ENCODE measurements around the gene NUP43. TPM values are rescaled to one million over a fixed set of nuclear protein-coding genes. Genes with fewer than 3 reads are reported as not detected.

The NUP43 gene
- total RNA-seq, 1 donor from 2014 or later = 39.7 TPM

GRCh38 chr6:149777624-149778023 lies 31.3 kb upstream of the NUP43 start:
- Histone ChIP-seq H3K79me2 (ENCODE audit: insufficient read depth, low read length) (peaks cover 17% of the 10 kb centered on the region), H4K20me1 (ENCODE audit: insufficient read depth, low read length) (peaks cover 7% of the 10 kb centered on the region), H3K27me3 (ENCODE audit: insufficient read depth, low read length) (no peaks in the 10 kb centered on the region), H3K9ac (ENCODE audit: low read length) (no peak overlapping the region), H3K4me2 (ENCODE audit: low read length) (no peak overlapping the region), H3K4me3 (ENCODE audit: insufficient read depth, low read depth, low read length) (no peak overlapping the region), H3K4me1 (ENCODE audit: insufficient read depth, low read length) (no peaks in the 10 kb centered on the region), H3K27ac (ENCODE audit: low read depth, low read length) (no peak overlapping the region), H3K9me3 (ENCODE audit: insufficient read depth, low read depth, low read length) (no peaks in the 10 kb centered on the region), H3K36me3 (ENCODE audit: insufficient read depth, low read length) (peaks cover 19% of the 10 kb centered on the region), H2AFZ (ENCODE audit: low read depth, low read length) (no peak overlapping the region)
- DNase-seq (ENCODE audit: low read depth) (no peak), FAIRE-seq (no peak)
- Mint-ChIP-seq H3K4me1 (ENCODE audit: low read depth, unreplicated experiment) (no peaks in the 10 kb centered on the region), H3K4me3 (ENCODE audit: unreplicated experiment) (no peak overlapping the region), H3K27ac (ENCODE audit: unreplicated experiment) (no peak overlapping the region), H3K9me3 (ENCODE audit: unreplicated experiment) (no peaks in the 10 kb centered on the region), H3K36me3 (ENCODE audit: low read depth, unreplicated experiment) (peaks cover 10% of the 10 kb centered on the region), H3K27me3 (ENCODE audit: low read depth, unreplicated experiment) (no peaks in the 10 kb centered on the region)
- TF ChIP-seq CTCF (IDR thresholded peaks at IDR 0.05; ENCODE audit: insufficient read depth, low read depth, low read length) (no peak), EZH2 (IDR thresholded peaks at IDR 0.05; ENCODE audit: insufficient read depth, low read length) (no peak)

DNA sequence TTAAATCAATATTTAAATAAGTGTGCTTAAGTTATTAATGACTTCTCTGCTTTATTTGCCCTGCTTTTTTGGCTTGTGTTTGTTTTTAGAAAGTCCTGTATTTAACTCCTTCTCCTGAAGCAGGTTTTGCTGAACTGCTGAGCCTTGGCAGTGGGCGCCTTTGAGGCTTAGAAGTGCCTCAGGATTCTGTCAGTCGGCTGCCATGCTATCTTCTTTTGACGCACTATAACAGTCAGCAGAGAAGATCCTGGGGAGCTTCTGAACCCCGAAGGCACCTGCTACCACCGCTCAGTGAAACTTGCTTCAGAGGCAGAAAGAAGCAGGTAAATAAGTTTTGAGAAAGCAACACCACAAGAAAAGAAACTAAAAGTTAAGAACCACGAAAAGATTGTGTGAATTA lies 25.6 kb upstream of the NUP43 start:
- Histone ChIP-seq H3K27me3 (ENCODE audit: insufficient read depth, low read length) (no peaks in the 10 kb centered on the region), H2AFZ (ENCODE audit: low read depth, low read length) (no peak overlapping the region), H3K4me2 (ENCODE audit: low read length) (no peak overlapping the region), H3K4me3 (ENCODE audit: insufficient read depth, low read depth, low read length) (no peak overlapping the region), H3K79me2 (ENCODE audit: insufficient read depth, low read length) (peaks cover 34% of the 10 kb centered on the region), H3K27ac (ENCODE audit: low read depth, low read length) (no peak overlapping the region), H3K36me3 (ENCODE audit: insufficient read depth, low read length) (peaks cover 15% of the 10 kb centered on the region), H3K9ac (ENCODE audit: low read length) (no peak overlapping the region), H3K4me1 (ENCODE audit: insufficient read depth, low read length) (no peaks in the 10 kb centered on the region), H4K20me1 (ENCODE audit: insufficient read depth, low read length) (peaks cover 10% of the 10 kb centered on the region), H3K9me3 (ENCODE audit: insufficient read depth, low read depth, low read length) (no peaks in the 10 kb centered on the region)
- H3K4me1 Mint-ChIP-seq (ENCODE audit: low read depth, unreplicated experiment) = no peaks in the 10 kb centered on the region
- DNase-seq (ENCODE audit: low read depth) (no peak), FAIRE-seq (no peak)
- H3K27me3 Mint-ChIP-seq (ENCODE audit: low read depth, unreplicated experiment) = no peaks in the 10 kb centered on the region
- H3K27ac Mint-ChIP-seq (ENCODE audit: unreplicated experiment) = no peak overlapping the region
- H3K36me3 Mint-ChIP-seq (ENCODE audit: low read depth, unreplicated experiment) = peaks cover 11% of the 10 kb centered on the region
- no peaks in the 10 kb centered on the region for H3K9me3 Mint-ChIP-seq (ENCODE audit: unreplicated experiment)
- TF ChIP-seq EZH2 (IDR thresholded peaks at IDR 0.05; ENCODE audit: insufficient read depth, low read length) (no peak), CTCF (IDR thresholded peaks at IDR 0.05; ENCODE audit: insufficient read depth, low read depth, low read length) (no peak)
- H3K4me3 Mint-ChIP-seq (ENCODE audit: unreplicated experiment) = no peak overlapping the region

DNA sequence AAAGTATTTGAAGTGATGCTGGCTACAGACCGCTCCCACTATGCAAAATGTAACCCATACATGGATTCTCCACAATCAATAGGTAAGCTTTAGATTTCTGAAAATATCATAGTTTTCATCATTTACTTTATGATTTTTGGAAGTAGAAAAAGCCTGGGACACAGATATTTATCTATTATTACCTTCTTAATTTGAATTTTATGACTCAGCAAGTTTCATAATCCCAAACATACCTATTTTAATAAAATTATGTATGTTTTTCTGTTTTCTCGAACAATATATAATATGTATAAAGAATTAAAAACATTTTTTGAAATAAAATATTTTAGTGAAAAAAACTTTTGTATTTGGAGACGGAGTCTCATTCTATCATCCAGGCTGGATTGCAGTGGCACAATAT lies 24.9 kb upstream of the NUP43 start:
- H3K79me2 ChIP-seq (ENCODE audit: insufficient read depth, low read length) = peaks cover 40% of the 10 kb centered on the region
- FAIRE-seq = no peak

More for the DNA sequence above, 24.9 kb upstream of the NUP43 start:
- H3K9me3 Mint-ChIP-seq (ENCODE audit: unreplicated experiment) = peaks cover 2% of the 10 kb centered on the region
- Histone ChIP-seq H3K9me3 (ENCODE audit: insufficient read depth, low read depth, low read length) (peaks cover under 1% of the 10 kb centered on the region), H3K36me3 (ENCODE audit: insufficient read depth, low read length) (peaks cover 18% of the 10 kb centered on the region), H3K4me1 (ENCODE audit: insufficient read depth, low read length) (no peaks in the 10 kb centered on the region), H3K27ac (ENCODE audit: low read depth, low read length) (no peak overlapping the region), H2AFZ (ENCODE audit: low read depth, low read length) (no peak overlapping the region), H3K4me2 (ENCODE audit: low read length) (no peak overlapping the region), H4K20me1 (ENCODE audit: insufficient read depth, low read length) (peaks cover 18% of the 10 kb centered on the region), H3K9ac (ENCODE audit: low read length) (no peak overlapping the region), H3K27me3 (ENCODE audit: insufficient read depth, low read length) (no peaks in the 10 kb centered on the region), H3K4me3 (ENCODE audit: insufficient read depth, low read depth, low read length) (no peak overlapping the region)
- peaks cover 15% of the 10 kb centered on the region for H3K36me3 Mint-ChIP-seq (ENCODE audit: low read depth, unreplicated experiment)
- H3K4me1 Mint-ChIP-seq (ENCODE audit: low read depth, unreplicated experiment) = peaks cover 3% of the 10 kb centered on the region
- TF ChIP-seq CTCF (IDR thresholded peaks at IDR 0.05; ENCODE audit: insufficient read depth, low read depth, low read length) = no peak
- no peak for TF ChIP-seq EZH2 (IDR thresholded peaks at IDR 0.05; ENCODE audit: insufficient read depth, low read length)
- H3K4me3 Mint-ChIP-seq (ENCODE audit: unreplicated experiment) = no peak overlapping the region
- H3K27ac Mint-ChIP-seq (ENCODE audit: unreplicated experiment) = no peak overlapping the region
- H3K27me3 Mint-ChIP-seq (ENCODE audit: low read depth, unreplicated experiment) = no peaks in the 10 kb centered on the region
- DNase-seq (ENCODE audit: low read depth) = no peak

All from astrocyte (in vitro differentiated cells and primary cell).